Endothelial cell of umbilical vein (primary cell): ENCODE results near the gene HERC6. TPM values are rescaled to one million over a fixed set of nuclear protein-coding genes. Genes with fewer than 3 reads are reported as not detected.

Experiments used
- BruUV-seq: library from RNA; stranded (reverse); fragments of 400-500 nt; replicated peaks from 2 replicates; lab custom pipeline; 2021; lab: Mats Ljungman, UMichigan
- CTCF ChIA-PET: fragments of 300-600, 350-600 bp; sonication (Branson Sonifier 250); formaldehyde crosslinking; loops from one replicate; lab custom pipeline; 2021; ENCODE audit warnings: antibody characterized with exemption, inconsistent platforms; lab: Charles Lee
- POLR2A ChIA-PET: fragments of 300-600, 350-600 bp; sonication (Branson Sonifier 250); formaldehyde crosslinking; loops from one replicate; lab custom pipeline; 2021; ENCODE audit warnings: antibody characterized with exemption, inconsistent platforms; lab: Charles Lee
- DNase-seq: peaks from one replicate; pipeline ENCODE4 v3.0.0-alpha.2; 2011; ENCODE audit warnings: low read depth, low spot score
- FAIRE-seq: peaks from 2 replicates; lab custom pipeline; 2011; peaks lifted over from hg19 to GRCh38; lab: Jason Lieb, UNC
- H2AFZ ChIP-seq: 2 replicates; pipeline ENCODE4 v1.6.0; 2012; ENCODE audit warnings: low read depth, low read length, control low read depth, inconsistent platforms
- H3K27ac ChIP-seq: 2 replicates; pipeline ENCODE4 v1.5.1; 2011; ENCODE audit warnings: low read depth, mild to moderate bottlenecking, control low read depth, low read length, moderate library complexity; ENCODE audit not compliant: insufficient read depth
- H3K27me3 ChIP-seq, 2 experiments: 2 replicates each; pipeline versions ENCODE4 v1.6.0 to v1.6.1; 2011; ENCODE audit warnings: low read length in 2 of 2, mixed read lengths in 1 of 2; ENCODE audit not compliant: control insufficient read depth in 2 of 2, insufficient read depth in 2 of 2
- H3K36me3 ChIP-seq, 2 experiments: 2 replicates in 1 of 2; 3 replicates in 1 of 2; pipeline ENCODE4 v1.5.1; 2011; ENCODE audit warnings: low read length in 2 of 2, mild to moderate bottlenecking in 1 of 2, moderate library complexity in 1 of 2; ENCODE audit not compliant: control insufficient read depth in 2 of 2, insufficient read depth in 2 of 2; ENCODE audit errors: extremely low read depth in 1 of 2
- H3K4me1 ChIP-seq: 3 replicates; pipeline ENCODE4 v1.5.1; 2011; ENCODE audit warnings: mild to moderate bottlenecking, low read length; ENCODE audit not compliant: control insufficient read depth, insufficient read depth; ENCODE audit errors: extremely low read depth
- H3K4me2 ChIP-seq: 2 replicates; pipeline ENCODE4 v1.6.1; 2011; ENCODE audit warnings: low read length, control low read depth, mixed read lengths; ENCODE audit not compliant: insufficient read depth
- H3K4me3 ChIP-seq, 3 experiments: fragments of 200-600 bp in 1 of 3; sonication (generic), shearing (Covaris generic) in 1 of 3; replicated peaks in 1 of 3; 2 replicates each; pipeline ENCODE4 v1.5.1; 2011 to 2016; ENCODE audit warnings: control low read depth in 3 of 3, low read length in 3 of 3, mild to moderate bottlenecking in 2 of 3, inconsistent platforms in 1 of 3, low read depth in 1 of 3, moderate library complexity in 1 of 3; ENCODE audit not compliant: insufficient read depth in 1 of 3
- H3K79me2 ChIP-seq: 2 replicates; pipeline ENCODE4 v1.6.0; 2012; ENCODE audit warnings: low read length, inconsistent platforms; ENCODE audit not compliant: control insufficient read depth, insufficient read depth
- H3K9ac ChIP-seq: replicated peaks from 2 replicates; pipeline ENCODE3; 2011; ENCODE audit warnings: low read length, control low read depth; ENCODE audit not compliant: insufficient read depth; ENCODE audit errors: extremely low read depth
- H3K9me1 ChIP-seq: replicated peaks from 3 replicates; pipeline ENCODE4 v1.6.0; 2011; ENCODE audit warnings: mild to moderate bottlenecking, low read length; ENCODE audit not compliant: control insufficient read depth, insufficient read depth; ENCODE audit errors: extremely low read depth
- H3K9me3 ChIP-seq: replicated peaks from 2 replicates; pipeline ENCODE4 v1.5.1; 2012; ENCODE audit warnings: low read length, inconsistent platforms; ENCODE audit not compliant: control insufficient read depth, insufficient read depth
- H4K20me1 ChIP-seq: replicated peaks from 2 replicates; pipeline ENCODE3; 2011; ENCODE audit warnings: mild to moderate bottlenecking, low read length; ENCODE audit not compliant: control insufficient read depth, insufficient read depth; ENCODE audit errors: extremely low read depth
- CTCF ChIP-seq, 2 donors: IDR thresholded peaks; 1 replicate in 1 of 2; 2 replicates in 1 of 2; pipeline ENCODE4 v1.5.1; 2011; ENCODE audit warnings: low read length in 2 of 2, mild to moderate bottlenecking in 2 of 2, moderate library complexity in 2 of 2, control low read depth in 1 of 2, inconsistent platforms in 1 of 2, low read depth in 1 of 2; ENCODE audit not compliant: insufficient read depth in 1 of 2; ENCODE audit errors: extremely low read depth in 1 of 2
- EZH2 ChIP-seq: IDR thresholded peaks from 2 replicates; pipeline ENCODE4 v1.6.1; 2012; ENCODE audit warnings: borderline replicate concordance, low read depth, mild to moderate bottlenecking, moderate library complexity, low read length, inconsistent platforms; ENCODE audit not compliant: severe bottlenecking
- FOS ChIP-seq: IDR thresholded peaks from 2 replicates; pipeline ENCODE4 v1.6.1; 2011; ENCODE audit warnings: mild to moderate bottlenecking, low read length, moderate library complexity, borderline replicate concordance; ENCODE audit not compliant: insufficient read depth
- GATA2 ChIP-seq: IDR thresholded peaks from 2 replicates; pipeline ENCODE4 v1.7.0; 2011; ENCODE audit warnings: low read depth, mild to moderate bottlenecking, moderate library complexity, mixed read lengths, low read length; ENCODE audit not compliant: insufficient read length, insufficient read depth
- JUN ChIP-seq: IDR thresholded peaks from 2 replicates; pipeline ENCODE4 v1.6.1; 2011; ENCODE audit warnings: borderline replicate concordance, low read depth; ENCODE audit not compliant: insufficient read length, insufficient read depth
- MAX ChIP-seq: IDR thresholded peaks from 2 replicates; pipeline ENCODE4 v1.6.1; 2011; ENCODE audit not compliant: insufficient read depth, insufficient read length
- MYC ChIP-seq: IDR thresholded peaks from one replicate; pipeline ENCODE4 v1.6.1; 2011; ENCODE audit warnings: mild to moderate bottlenecking, low read depth, low read length
- POLR2A ChIP-seq: IDR thresholded peaks from 2 replicates; pipeline ENCODE4 v1.6.1; 2012; ENCODE audit warnings: low read depth, mild to moderate bottlenecking, control low read depth, low read length
- POLR2AphosphoS5 ChIP-seq: IDR thresholded peaks from 2 replicates; pipeline ENCODE4 v1.6.1; 2012; ENCODE audit warnings: low read depth, mild to moderate bottlenecking, control low read depth, low read length, moderate library complexity; ENCODE audit not compliant: insufficient read depth
- dilution Hi-C: fragments of 300-500 bp; cut with MboI; formaldehyde crosslinking; loops from one replicate; pipeline ENCODE4 v1.15.0; 2019; ENCODE audit warnings: low sequenced_read_pairs; ENCODE audit not compliant: extremely low pct_ligation_motif_present
- intact Hi-C: fragments of 100-400 bp; cut with micrococcal nuclease; formaldehyde crosslinking; loops from one replicate; pipeline ENCODE4 v1.10.0; 2022
- polyA plus RNA-seq, 4 experiments: library from polyadenylated mRNA; depleted of rRNA in 3 of 4; stranded (reverse) in 3 of 4; unstranded in 1 of 4; fragments of >200 nt; gene quantifications; 2 replicates each; pipeline versions ENCODE4 v1.2.1 to v1.2.3, GENCODE V29; 2011 to 2012; ENCODE audit warnings: missing spikeins in 1 of 4
- total RNA-seq: library from RNA; stranded (reverse); gene quantifications from 2 replicates; pipeline ENCODE4 v1.2.3, GENCODE V29; 2021

HERC6 gene
- total and polyA plus RNA-seq, 2 donors (not counting 3 experiments of a cell fraction or from before 2014, with no cell fraction given): 2.1 to 5.0 TPM

- no peak for DNase-seq
- no peaks in the 10 kb centered on the region for H3K27me3 ChIP-seq
- CTCF ChIA-PET: interaction anchor here (2.2 kb wide), 1 partner anchor 138 kb away, joined by 5 read pairs; no protein-coding TSS in a partner anchor
Measured at GRCh38 chr4:88356771-88357170, 21.9 kb upstream of the HERC6 start.

More at GRCh38 chr4:88356771-88357170, 21.9 kb upstream of the HERC6 start:
- no peak overlapping the region for H3K4me3 ChIP-seq
- H4K20me1 ChIP-seq: no peaks in the 10 kb centered on the region
- no peak overlapping the region for H3K27ac ChIP-seq
- TF ChIP-seq POLR2AphosphoS5 (no peak), POLR2A (no peak), JUN (no peak), EZH2 (no peak), GATA2 (no peak), MAX (no peak), CTCF (IDR thresholded peaks at IDR 0.05; ENCODE audit: extremely low read depth in 1 of 2, insufficient read depth in 1 of 2, low read depth in 1 of 2, low read length in 2 of 2) (no peak), MYC (no peak), FOS (no peak)
- no peaks in the 10 kb centered on the region for H3K4me1 ChIP-seq
- no peaks in the 10 kb centered on the region for H3K36me3 ChIP-seq
- dilution Hi-C loops: no loop called here
- no peaks in the 10 kb centered on the region for H3K9me3 ChIP-seq
- no peak overlapping the region for H3K4me2 ChIP-seq
- POLR2A ChIA-PET: no interaction called here
- intact Hi-C loops: no loop called here
- H3K79me2 ChIP-seq: no peaks in the 10 kb centered on the region
- H2AFZ ChIP-seq: no peak overlapping the region
- no peaks in the 10 kb centered on the region for H3K9me1 ChIP-seq
- no peak overlapping the region for H3K9ac ChIP-seq
- no TSS peak for BruUV-seq
- FAIRE-seq: no peak
